DMS79 treated with DMSO at 0.1 percent for 48 hours (cell line): Measurements from ENCODE around the gene UBXN2A.
"Not testable (repeated sequence)": the region's sequence is repeated elsewhere in the genome, so short reads cannot be mapped to it uniquely, and the experiment has no call there.

Experiments used
- DNase-seq: peaks from one replicate; lab custom pipeline; 2025; lab: John Stamatoyannopoulos, UW

The UBXN2A gene

DNA sequence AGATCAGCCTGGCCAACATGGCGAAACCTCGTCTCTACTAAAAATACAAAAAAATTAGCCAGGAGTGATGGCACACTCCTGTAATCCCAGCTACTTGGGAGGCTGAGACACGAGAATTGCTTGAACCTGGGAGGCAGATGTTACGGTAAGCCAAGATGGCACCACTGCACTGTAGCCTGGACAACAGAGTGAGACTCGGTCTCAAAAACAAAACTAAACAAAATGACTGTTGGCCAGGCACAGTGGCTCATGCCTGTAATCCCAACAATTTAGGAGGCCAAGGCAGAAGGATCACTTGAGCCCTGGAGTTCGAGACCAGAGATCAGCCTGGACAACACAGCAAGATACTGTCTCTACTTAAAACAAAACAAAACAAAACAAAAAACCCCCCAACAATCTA is 102.9 kb downstream of the UBXN2A start:
- DNase-seq: not testable (repeated sequence)

DNA sequence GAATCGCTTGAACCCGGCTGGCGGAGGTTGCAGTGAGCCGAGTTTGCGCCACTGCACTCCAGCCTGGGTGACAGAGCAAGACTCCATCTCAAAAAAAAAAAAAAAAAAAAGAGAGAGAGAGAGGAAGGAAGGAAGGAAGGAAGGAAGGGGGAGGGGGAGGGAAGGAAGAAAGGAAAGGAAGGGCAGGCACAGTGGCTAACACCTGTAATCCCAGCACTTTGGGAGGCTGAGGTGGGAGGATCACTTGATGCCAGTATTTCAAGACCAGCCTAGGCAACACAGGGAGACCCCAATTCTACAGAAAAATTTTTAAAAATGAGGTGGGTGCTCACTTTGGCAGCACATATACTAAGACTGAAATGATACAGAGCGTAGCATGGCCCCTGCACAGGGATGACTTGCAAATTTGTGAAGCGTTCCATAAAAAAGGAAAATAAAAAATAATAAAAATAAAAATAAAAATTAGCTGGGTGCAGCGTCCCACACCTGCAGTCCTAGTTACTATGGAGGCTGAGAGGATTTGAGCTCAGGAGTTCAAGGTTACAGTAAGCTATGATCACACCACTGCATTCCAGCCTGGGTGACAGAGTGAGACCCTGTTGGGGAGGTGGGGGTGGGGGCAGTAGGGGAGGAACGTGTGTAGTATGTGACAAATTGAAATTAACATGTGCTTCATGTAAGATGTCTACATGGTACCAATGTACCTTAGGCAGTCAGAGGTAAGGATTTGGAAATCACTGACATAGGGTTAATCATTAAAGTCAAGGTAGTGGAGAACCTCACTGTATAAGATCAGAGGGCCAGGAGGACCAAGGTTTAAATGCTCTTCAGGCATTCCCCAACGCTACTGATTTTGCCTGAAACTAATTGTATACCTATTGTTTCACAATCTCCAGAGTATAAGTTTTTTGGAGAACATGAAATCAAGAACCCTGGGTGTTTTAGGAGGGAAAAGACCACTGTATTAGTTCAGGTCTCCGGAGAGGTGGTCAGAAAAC is 105.5 kb downstream of the UBXN2A start:
- no peak for DNase-seq

DNA sequence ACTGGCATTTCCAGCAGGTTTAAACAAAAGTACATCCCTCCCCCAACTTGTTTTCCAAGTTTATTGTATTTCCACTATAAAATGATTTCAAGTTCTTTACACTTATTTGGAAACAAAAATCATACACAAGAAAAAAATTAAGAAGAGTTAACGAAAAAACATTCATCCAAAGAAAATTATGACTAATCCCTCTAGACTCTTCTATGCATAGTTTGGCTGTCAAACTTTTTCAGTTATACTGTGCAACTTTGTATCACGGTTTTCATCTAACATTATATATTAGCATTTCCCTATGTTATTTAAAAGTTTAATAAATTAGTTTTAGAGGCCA is 106.3 kb downstream of the UBXN2A start:
- no peak for DNase-seq

DNA sequence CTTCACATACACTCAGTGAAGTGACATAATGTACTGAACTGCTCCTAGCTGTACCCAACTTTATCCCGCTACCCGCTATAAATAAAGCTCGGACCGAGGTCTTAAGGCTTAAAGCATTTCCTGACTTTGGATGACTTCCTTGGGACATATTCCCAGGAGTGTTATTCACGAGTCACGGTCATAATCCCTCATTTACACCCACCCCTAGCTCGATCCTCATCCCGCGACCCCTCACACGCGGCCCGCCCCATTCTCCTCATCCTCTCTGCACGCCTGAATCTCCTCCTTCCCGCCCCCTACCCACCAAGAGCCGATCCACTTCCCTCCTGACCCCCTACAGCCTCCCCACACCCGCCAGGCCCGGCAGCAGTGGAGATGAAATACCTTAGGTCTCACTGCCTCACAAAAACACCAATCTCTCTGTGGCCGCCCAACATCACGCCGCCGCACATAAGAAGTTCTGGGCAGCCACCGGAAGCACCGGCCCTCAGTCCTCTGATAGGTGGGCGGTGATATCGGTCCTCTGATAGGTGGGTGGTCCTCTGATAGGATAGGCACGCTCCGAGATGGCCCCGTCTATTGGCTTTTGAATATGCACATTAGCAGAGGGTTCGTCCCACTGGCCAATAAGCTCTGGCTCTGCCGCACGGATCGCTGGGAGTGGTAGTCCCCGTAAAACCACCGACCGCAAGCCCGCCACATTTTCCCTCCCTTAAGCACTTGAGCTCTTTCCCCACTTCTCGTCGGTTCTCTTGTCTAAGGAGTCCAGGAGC is 106.9 kb downstream of the UBXN2A start, which contains the start of gene WDCP:
Gene WDCP (minus strand): TSS at position 462 of the 773 bp plus-strand sequence. CDS start 7,897 bp downstream, outside the sequence.
- DNase-seq: peak; percentile 98

DNA sequence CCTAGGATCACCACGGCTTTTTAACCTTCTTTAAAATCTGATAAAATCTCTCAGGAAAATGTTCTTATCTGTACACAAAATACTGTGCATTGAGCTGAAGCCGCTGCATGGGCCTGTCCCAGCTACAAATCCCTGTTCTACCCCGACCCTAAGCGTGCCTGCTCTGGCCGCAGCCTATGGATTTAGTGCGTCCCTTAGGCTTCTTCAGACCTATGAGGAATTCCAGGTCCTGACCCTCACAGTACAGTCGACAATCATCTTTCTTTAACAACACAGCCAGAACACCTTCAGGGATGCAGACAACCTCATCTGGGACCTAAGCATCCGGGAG is 107.4 kb downstream of the UBXN2A start:
- DNase-seq: no peak

DNA sequence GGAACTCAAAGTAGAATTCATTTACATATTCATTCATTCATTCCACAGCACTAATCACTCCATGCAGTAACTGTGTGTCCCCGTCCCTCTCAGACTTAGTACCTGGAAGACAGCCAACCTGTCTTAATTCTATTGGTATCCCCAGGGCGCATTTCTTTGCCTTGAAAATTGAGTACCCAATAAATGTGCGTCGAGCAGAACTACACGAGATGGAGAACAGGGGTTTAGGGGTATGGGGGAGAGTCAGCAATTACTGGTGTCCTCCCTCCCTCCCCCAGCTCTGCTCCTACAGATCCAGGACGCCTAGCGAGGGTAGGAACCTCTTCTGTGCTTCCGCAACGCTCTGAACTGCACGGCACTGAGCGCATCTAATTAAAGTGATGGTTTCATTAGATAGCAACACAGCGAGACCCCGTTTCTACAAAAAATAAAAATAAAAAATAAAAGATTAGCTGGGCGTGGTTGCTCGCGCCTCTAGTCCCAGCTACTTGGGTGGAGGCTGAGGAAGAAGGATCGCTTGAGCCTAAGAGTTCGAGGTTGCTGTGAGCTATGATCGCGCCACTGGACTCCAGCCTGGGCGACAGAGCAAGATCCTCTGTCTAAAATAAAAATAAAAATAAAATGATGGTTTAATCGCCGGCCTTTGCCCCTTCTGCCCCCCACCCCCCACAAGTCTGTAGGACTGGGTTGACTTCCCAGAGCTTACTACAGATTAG is 108.7 kb downstream of the UBXN2A start:
- peak; percentile 75 for DNase-seq

DNA sequence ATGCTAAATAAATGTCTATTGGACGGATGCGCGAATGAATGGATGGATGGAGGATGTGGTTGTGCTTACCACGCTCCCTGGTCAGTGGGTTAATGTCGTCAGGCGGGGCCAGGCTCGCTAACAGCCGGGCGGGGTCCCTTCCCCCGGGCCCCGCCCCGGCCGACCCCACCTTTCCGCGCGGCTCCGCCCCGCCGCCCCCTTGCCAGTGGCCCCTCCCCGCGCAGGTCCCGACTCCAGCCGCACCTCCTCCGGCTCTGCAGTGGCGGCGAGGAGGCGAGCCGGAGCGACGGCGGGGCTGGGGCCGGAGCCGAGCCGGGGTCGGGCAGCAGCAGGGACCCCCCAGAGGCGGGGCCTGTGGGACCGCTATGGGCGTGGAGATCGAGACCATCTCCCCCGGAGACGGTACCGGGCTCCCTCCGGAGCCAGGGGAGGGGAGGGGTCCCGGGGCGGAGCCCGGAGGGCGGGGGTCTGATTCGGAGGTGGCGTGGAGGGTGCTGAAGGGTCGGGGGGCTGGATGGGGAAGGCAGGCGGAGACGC is 109.3 kb downstream of the UBXN2A start, which contains the start of gene FKBP1B:
Gene FKBP1B (plus strand): TSS at position 257 of the 537 bp plus-strand sequence. CDS start 109 bp downstream, at position 366.
- DNase-seq: peak; percentile 65

DNA sequence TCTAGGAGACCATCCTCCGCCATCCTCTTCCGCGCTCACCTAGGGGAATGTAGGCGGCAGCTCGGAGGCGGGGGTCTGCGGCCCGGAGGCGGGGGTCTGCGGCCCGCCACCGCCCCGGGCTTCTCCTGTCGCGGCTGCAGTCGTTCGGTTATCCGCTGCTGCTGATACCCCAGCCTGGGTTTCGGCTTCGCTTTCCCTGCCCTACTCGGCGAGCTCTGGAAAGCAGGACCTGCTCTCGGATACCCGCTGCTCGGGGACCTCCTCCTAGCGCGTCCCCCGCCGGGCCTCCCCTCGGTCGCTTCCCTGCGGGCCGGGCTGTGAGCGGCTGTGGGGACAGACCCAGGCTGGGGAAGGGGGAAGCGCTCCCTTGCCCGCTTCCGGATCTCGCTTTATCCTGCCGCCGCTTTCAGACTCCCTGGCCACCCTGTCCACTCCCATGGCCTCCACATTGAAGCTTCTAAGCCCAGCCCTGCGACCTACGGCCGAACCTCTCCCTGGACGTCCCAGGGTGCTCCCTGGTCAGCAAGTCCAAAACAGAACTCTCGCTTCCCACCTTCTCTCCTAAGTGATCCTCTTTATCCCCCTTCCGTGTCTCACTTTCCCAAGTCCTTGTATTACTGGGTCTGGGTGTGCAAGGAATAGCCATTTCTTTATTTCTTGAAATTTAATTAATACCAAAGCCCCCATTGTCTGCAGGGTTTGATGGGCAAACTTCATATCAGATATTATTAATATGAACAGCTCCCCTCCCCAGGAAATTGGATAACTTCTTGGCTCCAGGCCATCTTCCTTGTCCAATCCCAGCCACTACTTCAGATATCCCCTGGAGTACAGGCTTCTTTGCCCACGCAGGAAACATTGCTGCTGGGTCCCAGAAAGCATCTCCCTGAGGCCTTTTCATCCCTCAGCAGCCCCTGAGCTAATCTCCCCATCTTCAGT is 110.0 kb downstream of the UBXN2A start:
- peak; percentile 18 for DNase-seq

DNA sequence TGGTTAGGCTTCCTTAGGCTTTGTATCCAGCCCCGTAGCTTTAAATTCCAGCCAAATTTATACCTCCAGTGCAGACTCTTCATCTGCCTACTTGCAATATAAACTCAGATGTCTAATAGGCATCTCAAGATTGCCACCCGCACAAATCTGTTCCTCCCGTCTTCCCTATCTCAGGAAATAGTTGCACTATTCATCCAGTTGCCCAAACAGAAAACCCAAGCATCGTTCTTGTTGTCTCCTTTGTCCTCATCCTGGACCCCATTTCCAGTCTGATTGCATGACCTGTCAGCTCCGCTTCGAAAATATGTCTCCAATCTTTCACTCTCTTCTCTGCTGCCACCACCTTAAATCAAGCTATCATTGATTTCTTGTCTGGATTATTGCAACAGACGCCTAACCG is 111.6 kb downstream of the UBXN2A start:
- DNase-seq: no peak

DNA sequence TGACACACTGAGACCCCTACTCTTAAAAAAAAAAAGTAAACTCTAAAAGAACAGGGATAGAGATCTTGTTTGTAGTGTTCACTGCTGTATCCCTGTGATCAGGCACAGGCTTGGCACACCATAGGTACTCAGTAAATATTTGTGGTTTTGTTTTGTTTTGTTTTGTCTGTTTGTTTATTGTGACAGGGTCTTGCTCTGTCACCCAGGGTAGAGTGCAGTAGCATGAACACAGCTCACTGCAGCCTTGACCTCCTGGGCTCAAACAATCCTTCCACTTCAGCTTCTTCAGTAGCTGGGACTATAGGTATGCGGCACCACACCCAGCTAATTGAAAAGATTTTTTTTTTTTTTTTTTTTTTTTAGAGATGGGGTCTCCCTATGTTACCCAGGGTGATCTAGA is 112.7 kb downstream of the UBXN2A start:
- DNase-seq: no peak
